HFFc6 (cell line): ENCODE data around the gene TRABD2B. TPM values are rescaled to one million over a fixed set of nuclear protein-coding genes. Genes with fewer than 3 reads are reported as not detected.

Experiments
- DNase-seq: peaks from one replicate; pipeline ENCODE4 v3.0.0-alpha.2; 2018
- H3K27ac Mint-ChIP-seq: 2 replicates; pipeline ENCODE4 v1.8.0; 2020; ENCODE audit warnings: mild to moderate bottlenecking, mixed read lengths
- H3K27me3 Mint-ChIP-seq: 2 replicates; pipeline ENCODE4 v1.8.0; 2021; ENCODE audit warnings: mild to moderate bottlenecking, moderate library complexity, mixed read lengths; ENCODE audit not compliant: insufficient read depth
- H3K36me3 Mint-ChIP-seq: 2 replicates; pipeline ENCODE4 v1.8.0; 2021; ENCODE audit warnings: low read depth, mixed read lengths
- H3K4me1 Mint-ChIP-seq: 2 replicates; pipeline ENCODE4 v1.8.0; 2020; ENCODE audit warnings: low read depth, mixed read lengths
- H3K4me3 Mint-ChIP-seq: 2 replicates; pipeline ENCODE4 v1.8.0; 2020; ENCODE audit warnings: mild to moderate bottlenecking, moderate library complexity, mixed read lengths
- H3K9me3 Mint-ChIP-seq: 2 replicates; pipeline ENCODE4 v1.8.0; 2020; ENCODE audit warnings: mild to moderate bottlenecking, mixed read lengths
- CTCF ChIP-seq: fragments of 200-600 bp; sonication (generic); IDR thresholded peaks from 2 replicates; pipeline ENCODE4 v1.5.0; 2021; ENCODE audit warnings: antibody characterized with exemption, mild to moderate bottlenecking
- total RNA-seq, 6 experiments: library from RNA; stranded (reverse); fragmentation: NEBNext Ultra II Directional; extraction: Animal tissue kit (Norgen Biotek cat#: 25700); gene quantifications; 2 replicates in 1 of 6; 3 replicates in 5 of 6; pipeline ENCODE4 v1.2.3, GENCODE V29; 2021

The TRABD2B gene
- total RNA-seq, 6 experiments from 2014 or later = not detected

DNA sequence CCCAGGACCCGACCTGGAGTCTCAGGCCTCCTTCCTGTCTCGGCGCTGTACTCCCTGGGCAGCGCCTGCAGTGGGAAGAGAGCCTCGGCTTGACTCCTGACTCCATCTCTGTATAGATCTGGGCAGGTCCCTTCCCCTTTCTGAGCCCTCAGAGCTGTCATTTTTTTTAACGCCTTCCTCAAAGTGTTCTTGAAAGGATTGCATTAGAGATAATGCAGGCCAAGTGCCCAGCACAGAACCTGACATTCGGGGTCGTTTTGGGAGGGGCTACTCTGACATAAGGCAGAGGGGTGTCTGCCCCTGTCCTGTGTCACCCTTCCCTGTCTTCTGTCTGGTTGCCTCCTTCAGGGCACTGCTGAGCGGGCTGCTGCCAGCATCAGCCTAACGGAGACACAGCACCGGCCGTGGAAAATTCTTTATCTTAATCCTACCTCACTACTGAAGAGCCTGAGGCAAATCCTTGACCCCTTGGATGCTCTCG, 271.6 kb downstream of the TRABD2B start:
- no peak for DNase-seq
- Mint-ChIP-seq H3K4me3 (peak overlapping the region; percentile 66), H3K36me3 (no peaks in the 10 kb centered on the region), H3K27me3 (peaks cover 29% of the 10 kb centered on the region), H3K9me3 (no peaks in the 10 kb centered on the region), H3K27ac (no peak overlapping the region), H3K4me1 (peaks cover 19% of the 10 kb centered on the region)
- no peak for TF ChIP-seq CTCF

- no peak for DNase-seq
- peaks cover 29% of the 10 kb centered on the region for H3K27me3 Mint-ChIP-seq
- H3K4me1 Mint-ChIP-seq = peaks cover 19% of the 10 kb centered on the region
- no peaks in the 10 kb centered on the region for H3K9me3 Mint-ChIP-seq
- no peak for TF ChIP-seq CTCF
- no peak overlapping the region for H3K4me3 Mint-ChIP-seq
- H3K27ac Mint-ChIP-seq = no peak overlapping the region
- no peaks in the 10 kb centered on the region for H3K36me3 Mint-ChIP-seq
Observed at GRCh38 chr1:47725000-47725473, 272.1 kb downstream of the TRABD2B start.

GRCh38 chr1:47724432-47724999, 272.7 kb downstream of the TRABD2B start:
- Mint-ChIP-seq H3K27ac (no peak overlapping the region), H3K4me1 (peaks cover 19% of the 10 kb centered on the region), H3K36me3 (no peaks in the 10 kb centered on the region), H3K9me3 (no peaks in the 10 kb centered on the region), H3K4me3 (no peak overlapping the region), H3K27me3 (peaks cover 29% of the 10 kb centered on the region)
- no peak for DNase-seq
- no peak for TF ChIP-seq CTCF

DNA sequence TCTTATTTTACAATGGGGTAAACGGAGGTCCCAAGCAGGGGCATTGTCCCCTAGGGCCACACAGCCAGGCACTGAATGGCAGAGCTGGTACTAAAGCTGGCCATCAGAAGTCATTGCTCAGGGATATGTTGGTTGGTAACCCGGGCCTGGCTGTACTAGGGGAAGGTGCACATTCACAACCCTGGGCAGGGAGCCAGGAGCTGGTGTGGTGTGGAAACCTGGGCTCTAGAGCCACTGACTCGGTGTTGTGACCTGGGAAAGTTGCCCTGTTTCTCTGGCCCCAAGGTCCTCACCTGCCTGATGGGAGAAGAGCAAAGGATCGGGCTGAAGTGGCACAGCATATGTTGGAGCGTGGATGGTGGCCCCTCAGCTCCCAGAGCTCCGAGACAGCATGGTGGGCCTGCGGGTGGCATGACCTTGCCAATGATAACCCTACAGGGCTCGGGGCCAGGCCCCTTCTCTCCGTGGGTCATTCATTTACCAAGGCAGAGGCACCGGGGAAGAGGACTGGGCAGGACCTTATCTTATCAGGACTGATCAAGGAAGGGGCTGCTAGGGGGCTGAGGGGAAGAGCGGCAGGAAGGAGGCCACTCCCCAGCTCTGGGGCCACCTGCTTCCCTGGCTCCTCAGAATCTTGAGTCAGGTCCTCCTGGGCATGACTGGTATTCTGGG, 274.1 kb downstream of the TRABD2B start:
- H3K36me3 Mint-ChIP-seq = no peaks in the 10 kb centered on the region
- DNase-seq = no peak
- H3K27me3 Mint-ChIP-seq = peaks cover 28% of the 10 kb centered on the region
- H3K4me1 Mint-ChIP-seq = peaks cover 9% of the 10 kb centered on the region
- H3K4me3 Mint-ChIP-seq = no peak overlapping the region
- H3K9me3 Mint-ChIP-seq = no peaks in the 10 kb centered on the region
- no peak overlapping the region for H3K27ac Mint-ChIP-seq
- TF ChIP-seq CTCF = no peak

DNA sequence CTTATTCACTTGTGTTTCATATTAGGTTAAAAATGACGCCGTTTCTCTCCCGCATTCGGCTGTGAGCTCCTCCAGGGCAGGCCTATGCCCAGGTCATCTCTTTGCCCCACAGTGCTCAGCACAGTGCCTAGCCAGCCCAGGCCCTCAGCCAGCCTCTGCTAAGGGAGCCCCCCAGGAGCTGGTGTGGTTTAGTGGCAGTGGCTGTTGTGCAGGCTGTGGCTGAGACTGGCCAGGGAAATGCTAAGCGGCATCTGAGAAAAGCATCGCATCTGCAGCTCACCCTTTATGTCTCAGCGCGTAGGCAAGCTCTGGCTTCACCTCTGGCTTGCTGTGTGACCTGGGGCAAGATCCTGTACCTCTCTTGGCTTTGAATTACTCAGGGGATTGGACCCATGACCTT, 275.1 kb downstream of the TRABD2B start:
- H3K27me3 Mint-ChIP-seq = peaks cover 31% of the 10 kb centered on the region
- peaks cover 9% of the 10 kb centered on the region for H3K4me1 Mint-ChIP-seq
- H3K4me3 Mint-ChIP-seq = no peak overlapping the region
- TF ChIP-seq CTCF = no peak
- H3K36me3 Mint-ChIP-seq = no peaks in the 10 kb centered on the region
- H3K9me3 Mint-ChIP-seq = no peaks in the 10 kb centered on the region
- no peak for DNase-seq
- H3K27ac Mint-ChIP-seq = no peak overlapping the region
